ENCODE data around the gene GRPEL1.

GRPEL1 gene

DNA sequence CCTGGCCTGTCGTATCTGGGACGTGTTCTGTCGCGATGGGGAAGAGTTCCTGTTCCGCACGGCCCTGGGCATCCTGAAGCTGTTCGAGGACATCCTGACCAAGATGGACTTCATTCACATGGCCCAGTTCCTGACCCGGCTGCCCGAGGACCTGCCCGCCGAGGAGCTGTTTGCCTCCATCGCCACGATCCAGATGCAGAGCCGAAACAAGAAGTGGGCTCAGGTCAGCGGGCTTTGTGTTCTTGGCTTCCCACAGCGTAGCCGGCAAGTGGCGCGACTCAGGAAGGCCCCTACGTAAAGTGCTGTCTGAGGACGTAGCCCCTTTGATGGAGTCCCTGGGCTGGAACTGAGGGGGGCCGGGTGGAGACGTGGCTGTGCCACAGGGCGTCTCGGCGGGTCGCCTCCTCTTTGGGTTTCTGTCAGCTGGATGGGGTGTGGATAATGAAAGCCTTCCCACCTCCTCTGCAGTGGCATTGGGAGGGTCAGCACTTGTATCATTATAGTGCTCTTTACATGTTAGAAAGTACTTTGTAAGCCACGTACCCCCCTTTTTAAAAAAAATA, 42.7 kb downstream of the GRPEL1 start:
- DNase-seq (ENCODE audit: low read depth in 2 of 3, low spot score in 2 of 3) = no peak

- DNase-seq (ENCODE audit: low read depth in 2 of 3, low spot score in 2 of 3) = no peak
These were observed 43.5 kb downstream of the GRPEL1 start for GRCh38 chr4:7024336-7024890.

- no peak for DNase-seq (ENCODE audit: low read depth in 2 of 3, low spot score in 2 of 3)
These were observed 44.0 kb downstream of the GRPEL1 start for GRCh38 chr4:7023901-7024300.

GRCh38 chr4:7023486-7023885, 44.4 kb downstream of the GRPEL1 start:
- DNase-seq (ENCODE audit: low read depth in 2 of 3, low spot score in 2 of 3) = no peak

DNA sequence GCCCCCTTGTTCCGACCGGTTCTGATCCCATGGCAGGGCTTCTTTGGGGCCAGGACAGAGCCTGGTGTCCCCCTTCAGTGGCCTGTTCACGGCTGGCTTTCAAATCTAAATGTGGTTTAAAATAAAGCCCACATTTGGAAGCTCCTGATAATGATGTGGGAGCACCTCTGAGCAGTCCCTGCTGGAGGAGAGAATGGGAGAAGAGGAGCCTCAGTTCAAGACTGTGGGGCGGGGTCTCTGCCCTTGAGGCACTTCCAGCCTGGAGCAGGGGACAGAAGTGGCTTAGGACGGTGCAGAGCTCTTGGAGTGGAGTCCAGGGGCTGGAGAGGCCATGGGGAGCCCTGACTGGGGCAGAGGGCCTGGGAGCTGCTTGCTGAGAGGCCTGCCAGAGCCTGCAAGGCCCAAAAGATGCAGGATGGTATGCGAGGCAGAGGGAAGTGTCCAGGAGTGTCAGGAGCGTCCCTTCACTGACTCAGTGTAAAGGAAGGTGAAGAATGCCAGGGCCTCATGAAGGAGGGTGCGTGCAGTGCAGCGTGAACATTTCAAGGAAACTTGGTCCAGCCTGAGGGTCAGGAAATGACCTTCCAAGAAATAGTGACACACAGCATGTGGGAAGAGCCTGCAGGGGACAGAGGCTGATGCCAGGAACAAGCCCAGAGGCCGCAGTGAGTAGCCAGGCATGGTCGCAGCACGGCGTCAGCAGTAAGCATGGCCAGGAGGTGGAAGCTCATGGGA, 45.8 kb downstream of the GRPEL1 start:
- no peak for DNase-seq (ENCODE audit: low read depth in 2 of 3, low spot score in 2 of 3)

- no peak for DNase-seq (ENCODE audit: low read depth in 2 of 3, low spot score in 2 of 3)
These were observed 46.5 kb downstream of the GRPEL1 start for GRCh38 chr4:7021355-7021754.

DNA sequence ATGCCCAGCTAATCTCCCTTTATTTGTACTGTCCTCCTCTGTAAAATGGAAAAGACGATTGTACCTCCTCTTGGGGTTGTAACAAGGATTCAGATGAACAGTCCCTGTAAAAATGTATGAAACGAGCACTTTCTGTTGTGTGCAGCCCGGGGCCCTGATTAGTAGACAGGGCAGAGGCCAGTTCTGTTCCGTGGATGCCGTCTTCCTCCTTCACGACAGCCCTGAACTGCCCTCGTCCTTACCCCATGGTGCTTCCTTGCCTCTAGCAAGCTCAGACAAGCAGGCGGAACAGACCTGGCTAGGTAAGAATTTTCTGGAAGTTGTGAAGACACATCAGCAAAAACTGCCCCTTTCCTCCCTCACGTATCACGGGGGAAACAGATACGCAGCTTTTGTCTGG, 47.0 kb downstream of the GRPEL1 start:
- no peak for DNase-seq (ENCODE audit: low read depth in 2 of 3, low spot score in 2 of 3)

DNA sequence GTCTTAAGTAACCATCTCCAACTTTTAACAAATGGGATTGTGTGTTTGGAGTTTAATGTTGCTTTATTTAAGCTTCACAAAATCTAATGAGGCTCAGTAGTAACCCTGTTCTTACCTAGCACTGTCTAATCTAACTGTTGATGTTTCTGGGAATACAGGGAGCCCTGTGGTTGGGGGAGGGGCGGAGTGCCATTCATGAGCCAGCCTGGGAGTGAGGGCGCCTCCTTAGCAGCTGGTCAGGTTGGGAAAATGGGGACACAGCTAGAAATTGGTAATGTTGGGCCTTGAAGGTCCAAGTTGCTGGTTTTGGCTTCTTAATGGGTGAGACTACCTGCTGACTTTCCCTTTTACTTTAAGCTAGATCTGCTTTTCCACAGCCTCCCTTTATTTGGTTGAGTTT, 47.6 kb downstream of the GRPEL1 start:
- DNase-seq (ENCODE audit: low read depth in 2 of 3, low spot score in 2 of 3) = no peak

DNA sequence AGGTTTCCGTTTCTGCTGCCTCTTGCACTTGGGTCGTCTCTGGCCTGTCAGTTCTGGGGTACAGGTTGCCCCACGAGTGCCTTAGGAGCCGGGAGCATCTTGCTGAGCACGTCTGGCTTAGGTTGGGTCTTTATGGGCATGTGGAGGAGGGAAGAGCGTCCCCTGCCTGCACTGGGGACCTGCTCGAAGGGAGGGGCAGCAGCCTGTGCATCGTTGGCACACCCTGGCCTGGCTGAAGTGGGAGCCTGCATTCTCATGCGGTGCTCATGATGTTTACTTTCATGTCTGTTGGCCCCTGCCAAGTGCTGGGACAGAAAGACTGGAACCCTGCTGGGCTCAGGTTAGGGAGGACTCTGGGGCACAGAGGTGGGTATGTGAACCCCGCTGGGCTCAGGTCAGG, 48.5 kb downstream of the GRPEL1 start:
- no peak for DNase-seq (ENCODE audit: low read depth in 2 of 3, low spot score in 2 of 3)

DNA sequence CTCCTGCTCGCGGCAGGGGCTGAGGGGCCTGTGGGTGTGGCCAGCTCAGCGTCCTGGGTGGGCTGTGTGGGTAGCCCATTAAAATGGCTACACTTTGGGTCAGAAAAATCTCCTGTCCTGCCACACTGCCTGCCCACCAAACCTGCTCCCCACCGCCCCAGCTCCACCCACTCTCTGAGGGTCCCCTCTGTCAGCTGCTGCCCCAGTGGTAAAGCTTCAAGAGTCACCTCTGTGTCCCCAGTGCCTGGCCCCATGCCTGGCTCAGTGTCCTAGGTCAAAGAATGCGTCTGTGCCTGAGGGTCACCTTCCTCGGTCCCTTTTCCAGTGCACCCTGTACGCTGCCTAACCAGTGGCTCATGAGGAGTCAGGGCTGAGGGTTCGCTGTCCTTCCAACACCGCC, 49.6 kb downstream of the GRPEL1 start:
- no peak for DNase-seq (ENCODE audit: low read depth in 2 of 3, low spot score in 2 of 3)

- no peak for DNase-seq (ENCODE audit: low read depth in 2 of 3, low spot score in 2 of 3)
These were observed 50.3 kb downstream of the GRPEL1 start for GRCh38 chr4:7017446-7018048.

GRCh38 chr4:7016512-7016911, 51.4 kb downstream of the GRPEL1 start:
- no peak for DNase-seq (ENCODE audit: low read depth in 2 of 3, low spot score in 2 of 3)

DNA sequence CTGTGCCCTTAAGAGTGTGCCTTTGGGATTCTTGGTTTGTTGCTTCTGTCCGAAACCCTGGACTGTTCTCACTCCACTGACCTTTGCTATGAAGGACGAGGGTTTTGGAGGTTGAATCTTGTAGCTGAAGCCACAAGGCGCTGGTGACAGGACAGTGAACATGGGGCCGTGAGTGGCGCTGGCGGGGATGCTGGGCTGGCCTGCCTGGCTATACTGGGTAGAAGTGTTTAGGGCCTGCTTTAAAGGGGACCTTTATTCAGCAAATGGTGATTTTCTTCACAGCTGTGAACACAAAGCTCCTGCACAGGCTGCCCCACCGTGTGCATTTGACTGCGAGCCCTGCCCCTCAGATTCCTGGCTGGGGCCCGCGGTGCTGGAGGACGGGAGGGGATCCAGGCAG, 51.8 kb downstream of the GRPEL1 start:
- no peak for DNase-seq (ENCODE audit: low read depth in 2 of 3, low spot score in 2 of 3)

GRCh38 chr4:7015383-7016035, 52.4 kb downstream of the GRPEL1 start:
- no peak for DNase-seq (ENCODE audit: low read depth in 2 of 3, low spot score in 2 of 3)

DNA sequence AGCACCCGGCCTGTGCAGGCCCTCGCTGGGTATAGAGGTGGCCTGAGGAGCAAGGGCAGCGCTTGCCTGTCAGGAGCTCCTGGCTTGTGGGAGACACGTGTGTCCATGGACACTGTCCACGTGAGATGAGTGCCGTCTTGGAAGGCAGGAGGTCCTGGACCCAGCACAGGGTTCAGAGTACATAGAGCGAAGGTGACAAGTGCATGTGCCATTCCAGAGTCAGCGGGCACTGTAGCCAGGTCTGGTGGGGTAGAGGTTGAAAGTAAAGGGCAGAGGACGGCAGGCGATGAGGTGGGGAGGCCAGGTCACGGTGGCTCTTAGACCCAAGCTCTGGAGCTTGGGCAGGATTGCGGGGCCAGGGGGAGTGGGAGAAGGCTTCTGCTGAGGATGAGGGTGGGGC, 53.0 kb downstream of the GRPEL1 start:
- DNase-seq (ENCODE audit: low read depth in 2 of 3, low spot score in 2 of 3) = no peak

GRCh38 chr4:7013175-7013574, 54.7 kb downstream of the GRPEL1 start:
- DNase-seq (ENCODE audit: low read depth in 2 of 3, low spot score in 2 of 3) = no peak

GRCh38 chr4:7009564-7009963, 58.3 kb downstream of the GRPEL1 start:
- no peak for DNase-seq (ENCODE audit: low read depth in 2 of 3, low spot score in 2 of 3)

All from activated CD8-positive, alpha-beta memory T cell treated with anti-CD3 and anti-CD28 coated beads for 48 hours (primary cell).